Gastrocnemius medialis (tissue), 4 donors: ENCODE results near the gene SPATA13.

Experiments
- POLR2A ChIP-seq, 2 donors: fragments of 450-650 bp; IDR thresholded peaks; one replicate each; pipeline ENCODE4 v1.6.1; 2017; ENCODE audit warnings: antibody characterized with exemption in 2 of 2, mild to moderate bottlenecking in 2 of 2, moderate library complexity in 2 of 2
- TF ChIP-seq, protein P1 (sequence below), 5 experiments: fragments of 450-650 bp in 3 of 5; fragments of 200-600 bp in 2 of 5; sonication (generic) in 2 of 5; IDR thresholded peaks in 4 of 5; conservative IDR thresholded peaks in 1 of 5; 1 replicate in 4 of 5; 2 replicates in 1 of 5; pipeline ENCODE4 v1.5.1; 2016 to 2019; ENCODE audit warnings: antibody characterized with exemption in 5 of 5, mild to moderate bottlenecking in 3 of 5, moderate library complexity in 3 of 5

DNA sequence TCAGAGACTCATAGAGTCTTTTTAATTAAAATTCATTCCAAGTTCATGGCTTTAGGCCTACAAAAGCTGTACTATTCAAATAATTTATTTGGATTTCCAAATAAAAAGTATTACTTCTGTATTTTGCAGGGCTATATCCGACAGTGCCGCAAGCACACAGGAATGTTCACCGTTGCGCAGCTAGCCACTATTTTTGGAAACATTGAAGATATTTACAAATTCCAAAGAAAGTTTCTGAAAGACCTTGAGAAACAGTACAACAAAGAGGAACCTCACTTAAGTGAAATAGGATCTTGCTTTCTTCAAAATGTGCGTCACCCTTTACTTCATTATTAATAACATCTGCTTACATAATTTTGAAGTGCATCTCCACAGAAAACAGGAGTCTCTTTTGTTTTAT lies 128.3 kb downstream of the SPATA13 start:
- no peak for TF ChIP-seq POLR2A (IDR thresholded peaks at IDR 0.05)
- TF ChIP-seq, protein P1, sequence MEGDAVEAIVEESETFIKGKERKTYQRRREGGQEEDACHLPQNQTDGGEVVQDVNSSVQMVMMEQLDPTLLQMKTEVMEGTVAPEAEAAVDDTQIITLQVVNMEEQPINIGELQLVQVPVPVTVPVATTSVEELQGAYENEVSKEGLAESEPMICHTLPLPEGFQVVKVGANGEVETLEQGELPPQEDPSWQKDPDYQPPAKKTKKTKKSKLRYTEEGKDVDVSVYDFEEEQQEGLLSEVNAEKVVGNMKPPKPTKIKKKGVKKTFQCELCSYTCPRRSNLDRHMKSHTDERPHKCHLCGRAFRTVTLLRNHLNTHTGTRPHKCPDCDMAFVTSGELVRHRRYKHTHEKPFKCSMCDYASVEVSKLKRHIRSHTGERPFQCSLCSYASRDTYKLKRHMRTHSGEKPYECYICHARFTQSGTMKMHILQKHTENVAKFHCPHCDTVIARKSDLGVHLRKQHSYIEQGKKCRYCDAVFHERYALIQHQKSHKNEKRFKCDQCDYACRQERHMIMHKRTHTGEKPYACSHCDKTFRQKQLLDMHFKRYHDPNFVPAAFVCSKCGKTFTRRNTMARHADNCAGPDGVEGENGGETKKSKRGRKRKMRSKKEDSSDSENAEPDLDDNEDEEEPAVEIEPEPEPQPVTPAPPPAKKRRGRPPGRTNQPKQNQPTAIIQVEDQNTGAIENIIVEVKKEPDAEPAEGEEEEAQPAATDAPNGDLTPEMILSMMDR (IDR thresholded peaks at IDR 0.05 in 4 of 5, conservative IDR thresholded peaks at IDR 0.05 in 1 of 5), result no peak
